Fibroblast of lung (primary cell): ENCODE data around the gene WNT3A.

ENCODE experiments used
- EZH2 ChIP-seq: IDR thresholded peaks from 2 replicates; pipeline ENCODE4 v1.5.1; 2012; ENCODE audit warnings: low read length, control low read depth, mild to moderate bottlenecking; ENCODE audit errors: missing control alignments
- TF ChIP-seq, protein P1 (sequence below), 2 donors: IDR thresholded peaks in 1 of 2; conservative IDR thresholded peaks in 1 of 2; 1 replicate in 1 of 2; 2 replicates in 1 of 2; pipeline ENCODE4 v1.5.1; 2011 to 2012; ENCODE audit warnings: low read length in 2 of 2, control low read depth in 1 of 2, inconsistent platforms in 1 of 2, low read depth in 1 of 2, mild to moderate bottlenecking in 1 of 2

DNA sequence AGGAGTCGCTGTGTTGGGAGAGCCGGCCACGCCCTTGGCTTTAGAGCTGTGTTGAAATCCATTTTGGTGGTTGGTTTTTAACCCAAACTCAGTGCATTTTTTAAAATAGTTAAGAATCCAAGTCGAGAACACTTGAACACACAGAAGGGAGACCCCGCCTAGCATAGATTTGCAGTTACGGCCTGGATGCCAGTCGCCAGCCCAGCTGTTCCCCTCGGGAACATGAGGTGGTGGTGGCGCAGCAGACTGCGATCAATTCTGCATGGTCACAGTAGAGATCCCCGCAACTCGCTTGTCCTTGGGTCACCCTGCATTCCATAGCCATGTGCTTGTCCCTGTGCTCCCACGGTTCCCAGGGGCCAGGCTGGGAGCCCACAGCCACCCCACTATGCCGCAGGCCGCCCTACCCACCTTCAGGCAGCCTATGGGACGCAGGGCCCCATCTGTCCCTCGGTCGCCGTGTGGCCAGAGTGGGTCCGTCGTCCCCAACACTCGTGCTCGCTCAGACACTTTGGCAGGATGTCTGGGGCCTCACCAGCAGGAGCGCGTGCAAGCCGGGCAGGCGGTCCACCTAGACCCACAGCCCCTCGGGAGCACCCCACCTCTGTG lies 91.6 kb downstream of the WNT3A start:
- TF ChIP-seq, protein P1, sequence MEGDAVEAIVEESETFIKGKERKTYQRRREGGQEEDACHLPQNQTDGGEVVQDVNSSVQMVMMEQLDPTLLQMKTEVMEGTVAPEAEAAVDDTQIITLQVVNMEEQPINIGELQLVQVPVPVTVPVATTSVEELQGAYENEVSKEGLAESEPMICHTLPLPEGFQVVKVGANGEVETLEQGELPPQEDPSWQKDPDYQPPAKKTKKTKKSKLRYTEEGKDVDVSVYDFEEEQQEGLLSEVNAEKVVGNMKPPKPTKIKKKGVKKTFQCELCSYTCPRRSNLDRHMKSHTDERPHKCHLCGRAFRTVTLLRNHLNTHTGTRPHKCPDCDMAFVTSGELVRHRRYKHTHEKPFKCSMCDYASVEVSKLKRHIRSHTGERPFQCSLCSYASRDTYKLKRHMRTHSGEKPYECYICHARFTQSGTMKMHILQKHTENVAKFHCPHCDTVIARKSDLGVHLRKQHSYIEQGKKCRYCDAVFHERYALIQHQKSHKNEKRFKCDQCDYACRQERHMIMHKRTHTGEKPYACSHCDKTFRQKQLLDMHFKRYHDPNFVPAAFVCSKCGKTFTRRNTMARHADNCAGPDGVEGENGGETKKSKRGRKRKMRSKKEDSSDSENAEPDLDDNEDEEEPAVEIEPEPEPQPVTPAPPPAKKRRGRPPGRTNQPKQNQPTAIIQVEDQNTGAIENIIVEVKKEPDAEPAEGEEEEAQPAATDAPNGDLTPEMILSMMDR (conservative IDR thresholded peaks at IDR 0.05 in 1 of 2, IDR thresholded peaks at IDR 0.05 in 1 of 2; ENCODE audit: low read depth in 1 of 2, low read length in 2 of 2) = no peak
- TF ChIP-seq EZH2 = no peak
